Measurements from ENCODE around the gene POGLUT3. TPM values are rescaled to one million over a fixed set of nuclear protein-coding genes. Genes with fewer than 3 reads are reported as not detected.

The POGLUT3 gene
- total and polyA plus RNA-seq, 9 of the 15 experiments (the other 6 are each of a cell fraction or from before 2014, with no cell fraction given) = 4.6 to 29.7 (median 17.8) TPM

DNA sequence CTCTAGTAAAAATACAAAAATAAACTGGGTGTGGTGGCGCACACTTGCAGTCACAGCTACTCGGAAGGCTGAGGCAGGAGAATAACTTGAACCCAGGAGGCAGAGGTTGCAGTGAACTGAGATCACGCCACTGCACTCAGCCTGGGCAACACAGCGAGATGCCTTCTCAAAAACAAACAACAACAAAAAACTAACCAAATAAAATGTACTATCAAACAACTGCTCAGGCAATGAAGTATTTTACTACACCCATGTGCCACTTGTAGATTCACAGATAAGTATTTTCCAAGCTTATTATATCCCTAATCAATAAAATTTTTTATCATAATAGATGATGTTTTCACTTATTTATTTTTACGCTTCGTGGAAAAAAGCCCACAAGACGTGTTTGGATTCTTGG lies 31.8 kb downstream of the POGLUT3 start:
- Histone ChIP-seq H3K79me2 (ENCODE audit: control insufficient read depth, insufficient read depth, low read length) (no peaks in the 10 kb centered on the region), H3K9ac (ENCODE audit: insufficient read depth in 1 of 2, low read depth in 2 of 2, low read length in 2 of 2) (peak overlapping the region; percentile 59 to 92), H4K20me1 (replicated peaks; ENCODE audit: control insufficient read depth, insufficient read depth, low read length) (no peaks in the 10 kb centered on the region), H3K9me1 (ENCODE audit: control insufficient read depth, insufficient read depth, low read length) (no peaks in the 10 kb centered on the region), H3K27ac (ENCODE audit: extremely low read depth, low read depth, low read length) (peak overlapping the region; percentile 91), H3K4me1 (replicated peaks in 1 of 2; ENCODE audit: control insufficient read depth in 2 of 2, insufficient read depth in 2 of 2, low read length in 2 of 2) (peaks cover 6 to 8% of the 10 kb centered on the region in 2 experiments; a peak in 4 of 5 replicates), H3K36me3 (ENCODE audit: control insufficient read depth, insufficient read depth, low read length) (no peaks in the 10 kb centered on the region), H3K4me2 (ENCODE audit: insufficient read depth, low read length) (peak overlapping the region; percentile 85), H3K9me3 (replicated peaks; ENCODE audit: control insufficient read depth, insufficient read depth, low read depth, low read length) (no peaks in the 10 kb centered on the region), H3K4me3 (peak overlapping the region; percentile 54), H2AFZ (ENCODE audit: low read depth, low read length) (peak overlapping the region; percentile 69), H3K27me3 (ENCODE audit: control insufficient read depth in 2 of 2, insufficient read depth in 2 of 2, low read length in 2 of 2) (no peaks in the 10 kb centered on the region)
- no peak for FAIRE-seq
- WGBS (ENCODE audit: insufficient coverage, low coverage, missing lambda C conversion rate) = 51% methylated on average over 7 of the region's 7 CpGs
- DNase-seq (ENCODE audit: extremely low read depth in 1 of 4, low spot score in 3 of 4) = peak in 1 of 4 experiments; percentile 5
- ChIA-PET CTCF (ENCODE audit: low intra/inter-chr PET ratio) (interaction anchor here (0.7 kb wide), 1 partner anchor 250 kb away, joined by 3 read pairs; no protein-coding TSS in a partner anchor), POLR2A (interaction anchor here (0.7 to 1.0 kb wide), 5 partner anchors 12 to 243 kb away, joined by 3 to 5 read pairs (median 3); no protein-coding TSS in a partner anchor)
- no TSS peak for BruUV-seq (replicated peaks)
- ATAC-seq = no peak
- TF ChIP-seq FIP1L1 (IDR thresholded peaks at IDR 0.05; ENCODE audit: low read depth, low read length, poor library complexity, severe bottlenecking) = no peak
- TF ChIP-seq, protein P1, sequence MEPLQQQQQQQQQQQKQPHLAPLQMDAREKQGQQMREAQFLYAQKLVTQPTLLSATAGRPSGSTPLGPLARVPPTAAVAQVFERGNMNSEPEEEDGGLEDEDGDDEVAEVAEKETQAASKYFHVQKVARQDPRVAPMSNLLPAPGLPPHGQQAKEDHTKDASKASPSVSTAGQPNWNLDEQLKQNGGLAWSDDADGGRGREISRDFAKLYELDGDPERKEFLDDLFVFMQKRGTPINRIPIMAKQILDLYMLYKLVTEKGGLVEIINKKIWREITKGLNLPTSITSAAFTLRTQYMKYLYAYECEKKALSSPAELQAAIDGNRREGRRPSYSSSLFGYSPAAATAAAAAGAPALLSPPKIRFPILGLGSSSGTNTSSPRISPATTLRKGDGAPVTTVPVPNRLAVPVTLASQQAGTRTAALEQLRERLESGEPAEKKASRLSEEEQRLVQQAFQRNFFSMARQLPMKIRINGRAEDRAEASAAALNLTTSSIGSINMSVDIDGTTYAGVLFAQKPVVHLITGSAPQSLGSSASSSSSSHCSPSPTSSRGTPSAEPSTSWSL (CRISPR knock-in tag; IDR thresholded peaks at IDR 0.05; ENCODE audit: borderline replicate concordance) = no peak
- TF ChIP-seq FOXJ2 (tag; IDR thresholded peaks at IDR 0.05) = no peak
- TF ChIP-seq, protein P2, sequence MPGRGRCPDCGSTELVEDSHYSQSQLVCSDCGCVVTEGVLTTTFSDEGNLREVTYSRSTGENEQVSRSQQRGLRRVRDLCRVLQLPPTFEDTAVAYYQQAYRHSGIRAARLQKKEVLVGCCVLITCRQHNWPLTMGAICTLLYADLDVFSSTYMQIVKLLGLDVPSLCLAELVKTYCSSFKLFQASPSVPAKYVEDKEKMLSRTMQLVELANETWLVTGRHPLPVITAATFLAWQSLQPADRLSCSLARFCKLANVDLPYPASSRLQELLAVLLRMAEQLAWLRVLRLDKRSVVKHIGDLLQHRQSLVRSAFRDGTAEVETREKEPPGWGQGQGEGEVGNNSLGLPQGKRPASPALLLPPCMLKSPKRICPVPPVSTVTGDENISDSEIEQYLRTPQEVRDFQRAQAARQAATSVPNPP (IDR thresholded peaks at IDR 0.05; ENCODE audit: borderline replicate concordance, insufficient read depth, insufficient read length) = no peak
- TF ChIP-seq ZNF121 (CRISPR knock-in tag; conservative IDR thresholded peaks at IDR 0.05) = 0 out of 2 replicates have a peak, but pooled peaks have one; percentile 8
- no peak for TF ChIP-seq ZNF408 (CRISPR knock-in tag; IDR thresholded peaks at IDR 0.05; ENCODE audit: low read depth)
- TF ChIP-seq DMBX1 (CRISPR knock-in tag; IDR thresholded peaks at IDR 0.05; ENCODE audit: borderline replicate concordance) = no peak
- peak; percentile 5 for TF ChIP-seq CHD1 (IDR thresholded peaks at IDR 0.05; ENCODE audit: low read length)
- 0 out of 2 replicates have a peak, but pooled peaks have one; percentile 8 for TF ChIP-seq ZNF589 (CRISPR knock-in tag; IDR thresholded peaks at IDR 0.05; ENCODE audit: low read depth)
- no peak for TF ChIP-seq KDM4B (IDR thresholded peaks at IDR 0.05; ENCODE audit: borderline replicate concordance in 2 of 2, low read depth in 1 of 2)
- no peak for TF ChIP-seq KLF13 (tag; IDR thresholded peaks at IDR 0.05; ENCODE audit: borderline replicate concordance, low read depth)
- intact Hi-C loops (cut with micrococcal nuclease) (loop anchor here (2.0 kb wide), 1 partner anchor 244 kb away; the partner anchor contains the start of genes ATM and NPAT), in situ Hi-C loops (cut with MboI) (no loop called here)

Measured in K562 (cell line).